IPS DF 6.9 (cell line): ENCODE results near the gene MUC22.
"Not testable (repeated sequence)": the region's sequence is repeated elsewhere in the genome, so short reads cannot be mapped to it uniquely, and the experiment has no call there.

Source experiments
- DNase-seq: peaks from one replicate; pipeline ENCODE4 v3.0.0-alpha.2; 2013; ENCODE audit warnings: low read depth, low spot score
- H3K27ac ChIP-seq: one replicate; pipeline ENCODE4 v1.5.1; 2013; ENCODE audit warnings: low read length, control low read depth
- H3K27me3 ChIP-seq: 2 replicates; pipeline ENCODE4 v1.6.1; 2013; ENCODE audit warnings: mild to moderate bottlenecking, low read length; ENCODE audit not compliant: control insufficient read depth, insufficient read depth
- H3K36me3 ChIP-seq: 2 replicates; pipeline ENCODE4 v1.6.1; 2013; ENCODE audit warnings: low read length; ENCODE audit not compliant: control insufficient read depth, insufficient read depth
- H3K4me1 ChIP-seq: 2 replicates; pipeline ENCODE4 v1.6.1; 2013; ENCODE audit warnings: low read length; ENCODE audit not compliant: control insufficient read depth, insufficient read depth
- H3K4me3 ChIP-seq: 2 replicates; pipeline ENCODE4 v1.5.1; 2013; ENCODE audit warnings: mild to moderate bottlenecking, low read length
- H3K9me3 ChIP-seq: 2 replicates; pipeline ENCODE4 v1.6.1; 2013; ENCODE audit warnings: low read length, inconsistent platforms; ENCODE audit not compliant: control insufficient read depth, insufficient read depth
- WGBS: extraction: QIAGEN DNeasy Blood & Tissue Kit; methylation state at CpG from one replicate; pipeline ENCODE4 v1.1.7; 2013; ENCODE audit warnings: mixed read lengths, missing lambda C conversion rate; ENCODE audit not compliant: insufficient read length, insufficient coverage; 5-methylcytosine and 5-hydroxymethylcytosine counted together

MUC22 gene

DNA sequence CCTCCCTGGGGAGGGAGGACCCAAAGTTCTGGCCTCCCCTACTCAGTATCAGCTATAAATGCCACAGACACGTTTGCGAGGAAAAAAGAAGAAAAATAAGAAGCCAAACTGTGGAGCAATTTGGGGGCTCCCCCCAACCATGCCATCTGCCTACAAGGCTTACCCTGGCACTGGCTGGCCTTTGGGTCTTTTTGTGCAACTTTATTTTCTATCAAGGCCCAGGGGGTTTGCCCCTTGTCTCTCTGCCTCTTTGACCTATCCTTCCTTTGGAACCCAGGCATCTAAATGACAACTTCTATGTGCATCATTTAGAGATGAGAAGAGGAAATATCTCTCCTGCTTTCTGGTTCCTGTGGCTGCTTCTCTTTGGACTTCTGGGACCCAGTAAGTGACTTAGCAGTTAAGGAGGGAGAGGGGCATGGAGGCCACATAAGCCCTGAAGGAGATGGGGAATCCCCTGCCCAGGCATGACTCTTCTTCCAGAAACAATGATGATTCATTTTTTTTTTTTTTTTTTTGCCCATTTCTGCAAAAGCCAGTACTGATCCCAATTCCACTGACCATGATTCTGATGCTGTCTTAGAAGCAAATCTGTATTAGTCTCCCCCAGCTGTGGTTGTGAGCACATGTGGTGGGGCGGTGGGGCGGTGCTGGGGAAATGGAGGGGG is at the start of gene MUC22:
MUC22 (plus strand) TSS at position 82 of the 668 bp plus-strand sequence; CDS start at position 315, 233 bp downstream.
- no CpG with 5 or more reads among the region's 4 CpGs for WGBS
- no peaks in the 10 kb centered on the region for H3K9me3 ChIP-seq
- no peak for DNase-seq
- H3K36me3 ChIP-seq = no peaks in the 10 kb centered on the region
- H3K27ac ChIP-seq = no peak within 1 kb of the TSS
- no peaks in the 10 kb centered on the region for H3K4me1 ChIP-seq
- no peak within 1 kb of the TSS for H3K4me3 ChIP-seq
- no peaks in the 10 kb centered on the region for H3K27me3 ChIP-seq

- WGBS = 100% methylated on average over 1 of the region's 9 CpGs
- DNase-seq = no peak
- Histone ChIP-seq H3K4me1 (no peaks in the 10 kb centered on the region), H3K36me3 (no peaks in the 10 kb centered on the region), H3K9me3 (no peaks in the 10 kb centered on the region), H3K27ac (no peak overlapping the region), H3K27me3 (peaks cover 1% of the 10 kb centered on the region; the same call in 1 of the 2 replicates), H3K4me3 (no peak overlapping the region)
Observed at GRCh38 chr6:30960907-30961673, 49.2 kb upstream of the MUC22 start.

GRCh38 chr6:30962716-30963115 is 47.6 kb upstream of the MUC22 start:
- no peak for DNase-seq
- Histone ChIP-seq H3K27ac (no peak overlapping the region), H3K36me3 (no peaks in the 10 kb centered on the region), H3K27me3 (no peaks in the 10 kb centered on the region), H3K4me3 (no peak overlapping the region), H3K9me3 (no peaks in the 10 kb centered on the region), H3K4me1 (no peaks in the 10 kb centered on the region)

GRCh38 chr6:30963641-30964040 is 46.6 kb upstream of the MUC22 start:
- WGBS = no CpG with 5 or more reads among the region's 6 CpGs
- no peak for DNase-seq
- Histone ChIP-seq H3K27me3 (no peaks in the 10 kb centered on the region), H3K4me3 (no peak overlapping the region), H3K4me1 (no peaks in the 10 kb centered on the region), H3K36me3 (no peaks in the 10 kb centered on the region), H3K27ac (no peak overlapping the region), H3K9me3 (no peaks in the 10 kb centered on the region)

DNA sequence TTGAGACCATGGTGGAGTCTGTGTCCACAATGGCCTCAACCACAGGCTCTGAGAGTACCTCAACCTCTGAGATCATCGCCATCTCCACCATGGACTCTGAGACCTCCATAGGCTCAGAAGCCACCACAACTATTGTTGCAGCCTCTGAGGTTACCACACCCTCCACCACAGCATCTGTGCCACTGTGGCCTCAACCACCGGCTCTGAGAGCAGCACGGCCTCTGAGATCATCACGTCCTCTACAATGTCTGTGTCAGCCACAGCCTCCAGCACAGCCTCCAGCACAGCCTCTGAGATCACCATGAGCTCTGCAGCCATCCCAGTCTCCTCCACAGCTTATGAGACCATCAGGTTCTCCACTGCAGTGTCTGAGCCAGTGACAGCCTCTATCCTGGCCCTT is 46.2 kb upstream of the MUC22 start:
- no peak for DNase-seq
- WGBS = no CpG with 5 or more reads among the region's 4 CpGs
- no peaks in the 10 kb centered on the region for H3K36me3 ChIP-seq

DNA sequence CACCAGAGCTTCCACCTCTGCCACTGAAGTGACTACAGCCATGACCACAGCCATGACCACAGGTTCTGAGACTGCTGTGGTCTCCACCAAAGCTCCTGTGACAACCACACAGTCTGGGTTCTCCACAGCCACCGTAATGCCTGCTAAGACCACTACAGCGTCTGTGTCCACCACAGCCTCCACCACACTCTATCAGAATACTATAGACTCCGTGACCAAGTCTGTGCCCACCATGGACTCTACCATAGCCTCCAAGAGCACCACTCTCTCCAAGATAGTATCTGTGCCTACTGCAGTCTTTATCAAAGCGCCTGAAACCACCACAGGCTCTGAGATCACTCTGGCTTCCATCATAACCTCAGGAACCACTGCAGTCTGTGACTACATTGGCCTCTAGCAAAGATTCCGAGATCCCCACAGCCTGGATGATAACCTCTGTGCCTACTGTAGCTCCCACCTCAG is 45.1 kb upstream of the MUC22 start:
- no peak for DNase-seq
- no peaks in the 10 kb centered on the region for H3K36me3 ChIP-seq
- H3K27me3 ChIP-seq = no peaks in the 10 kb centered on the region
- no peaks in the 10 kb centered on the region for H3K4me1 ChIP-seq
- H3K27ac ChIP-seq = no peak overlapping the region
- no peaks in the 10 kb centered on the region for H3K9me3 ChIP-seq
- H3K4me3 ChIP-seq = no peak overlapping the region
- WGBS = no CpG with 5 or more reads among the region's 5 CpGs

More for the DNA sequence above, 46.2 kb upstream of the MUC22 start:
- no peak overlapping the region for H3K4me3 ChIP-seq
- no peaks in the 10 kb centered on the region for H3K4me1 ChIP-seq
- H3K9me3 ChIP-seq = no peaks in the 10 kb centered on the region
- no peak overlapping the region for H3K27ac ChIP-seq
- H3K27me3 ChIP-seq = no peaks in the 10 kb centered on the region

DNA sequence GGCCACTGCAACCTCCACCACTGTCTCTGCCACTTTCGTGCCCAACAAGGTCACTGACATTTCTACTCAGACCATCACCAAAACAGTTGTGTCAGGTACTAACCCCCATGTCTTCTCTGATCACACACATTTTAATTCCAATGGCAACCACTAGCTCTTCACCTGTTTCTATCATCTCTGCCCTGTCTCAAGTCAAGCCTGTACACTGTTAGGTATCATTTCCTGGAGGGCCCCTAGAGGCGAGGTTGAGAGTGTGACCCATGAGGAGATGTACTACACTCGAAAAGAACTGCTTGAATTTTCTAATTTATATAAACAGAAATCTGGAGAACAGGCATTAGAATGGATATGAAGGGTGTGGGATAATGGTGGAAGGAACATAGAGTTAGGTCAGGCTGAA is 44.1 kb upstream of the MUC22 start:
- H3K4me3 ChIP-seq = no peak overlapping the region
- H3K27me3 ChIP-seq = no peaks in the 10 kb centered on the region
- no CpG with 5 or more reads among the region's 3 CpGs for WGBS
- no peaks in the 10 kb centered on the region for H3K4me1 ChIP-seq
- no peaks in the 10 kb centered on the region for H3K36me3 ChIP-seq
- H3K9me3 ChIP-seq = no peaks in the 10 kb centered on the region
- no peak overlapping the region for H3K27ac ChIP-seq
- no peak for DNase-seq

DNA sequence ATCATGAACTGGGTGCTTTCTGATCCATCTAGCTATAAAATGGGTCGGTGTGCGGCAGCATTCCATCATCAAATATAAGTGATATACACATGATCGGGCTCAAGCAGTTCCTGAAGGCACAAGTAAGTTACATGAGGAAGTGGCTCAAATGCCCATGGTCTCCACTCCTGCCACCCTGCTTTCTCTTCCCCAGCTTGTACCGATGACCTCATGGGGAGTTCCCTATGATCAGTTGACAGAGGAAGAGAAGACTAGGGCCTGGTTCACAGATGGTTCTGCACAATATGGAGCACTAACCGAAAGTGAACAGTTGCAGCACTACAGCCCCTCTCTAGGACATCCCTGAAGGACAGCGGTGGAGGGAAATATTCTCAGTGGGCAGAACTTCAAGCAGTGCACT is 41.1 kb upstream of the MUC22 start:
- H3K27me3 ChIP-seq, H3K36me3 ChIP-seq, H3K4me3 ChIP-seq, H3K27ac ChIP-seq, DNase-seq, H3K9me3 ChIP-seq, H3K4me1 ChIP-seq: not testable (repeated sequence)
- no CpG with 5 or more reads among the region's 6 CpGs for WGBS

DNA sequence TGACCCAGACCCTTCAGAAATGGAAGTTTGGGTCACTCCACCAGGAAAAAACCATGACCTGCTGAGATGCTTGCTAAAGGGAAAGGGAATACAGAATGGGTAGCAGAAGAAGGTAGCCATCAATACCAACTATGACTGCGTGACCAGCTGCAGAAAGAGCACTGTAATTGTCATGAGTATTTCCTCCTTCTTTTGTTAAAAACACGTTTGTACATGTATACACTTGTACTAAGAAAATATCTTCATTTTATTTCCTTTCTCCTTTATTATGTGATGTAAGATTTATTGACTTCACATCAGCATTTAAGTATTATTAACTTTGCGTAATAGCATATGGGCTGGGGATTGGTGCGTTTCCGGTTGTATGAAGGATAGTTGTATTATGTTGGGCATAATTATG is 39.3 kb upstream of the MUC22 start:
- no peaks in the 10 kb centered on the region for H3K27me3 ChIP-seq
- H3K27ac ChIP-seq = no peak overlapping the region
- WGBS = no CpG with 5 or more reads among the region's 5 CpGs

DNA sequence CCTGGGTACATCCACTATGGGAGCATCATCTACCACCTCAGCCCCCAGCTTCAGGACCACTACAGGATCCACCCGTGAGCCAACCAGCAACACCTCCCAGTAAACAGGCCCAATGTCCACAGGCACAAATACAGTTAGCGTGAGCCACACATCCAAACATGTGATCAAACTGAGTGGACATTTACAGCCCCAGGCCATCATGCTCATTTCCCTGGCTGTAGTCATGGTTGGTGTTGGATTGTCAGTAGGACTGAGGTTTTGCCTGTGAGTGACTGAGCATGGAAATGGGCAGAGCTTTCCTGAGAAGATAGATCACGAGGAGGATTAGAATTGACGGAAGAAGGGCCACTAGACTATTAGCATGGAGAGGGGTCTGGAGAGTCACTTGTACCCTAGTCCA is 37.5 kb upstream of the MUC22 start:
- no peak overlapping the region for H3K4me3 ChIP-seq
- H3K27me3 ChIP-seq = no peaks in the 10 kb centered on the region
- no peaks in the 10 kb centered on the region for H3K36me3 ChIP-seq

More for the DNA sequence above, 39.3 kb upstream of the MUC22 start:
- no peaks in the 10 kb centered on the region for H3K4me1 ChIP-seq
- no peaks in the 10 kb centered on the region for H3K36me3 ChIP-seq
- H3K4me3 ChIP-seq = no peak overlapping the region
- H3K9me3 ChIP-seq = no peaks in the 10 kb centered on the region
- DNase-seq = no peak

More for the DNA sequence above, 37.5 kb upstream of the MUC22 start:
- H3K4me1 ChIP-seq = no peaks in the 10 kb centered on the region
- WGBS = no CpG with 5 or more reads among the region's 4 CpGs
- DNase-seq = no peak
- no peak overlapping the region for H3K27ac ChIP-seq
- H3K9me3 ChIP-seq = no peaks in the 10 kb centered on the region
